Hepatocyte (in vitro differentiated cells): ENCODE data around the gene MTFR1L. TPM values are rescaled to one million over a fixed set of nuclear protein-coding genes. Genes with fewer than 3 reads are reported as not detected.

Experiments used
- DNase-seq: peaks from one replicate; pipeline ENCODE4 v3.0.0-alpha.2; 2016; ENCODE audit warnings: low spot score
- H2AFZ ChIP-seq: fragments of 200-600 bp; sonication (generic); 2 replicates; pipeline ENCODE4 v1.6.0; 2016; ENCODE audit warnings: antibody characterized with exemption, mild to moderate bottlenecking
- H3K27ac ChIP-seq: fragments of 200-600 bp; sonication (generic); 2 replicates; pipeline ENCODE4 v1.5.1; 2016; ENCODE audit warnings: mild to moderate bottlenecking
- H3K27me3 ChIP-seq: fragments of 200-600 bp; sonication (generic); 2 replicates; pipeline ENCODE4 v1.6.1; 2016
- H3K36me3 ChIP-seq: fragments of 200-600 bp; sonication (generic); replicated peaks from 2 replicates; pipeline ENCODE4 v1.5.1; 2016; ENCODE audit warnings: low read depth; ENCODE audit not compliant: insufficient read depth
- H3K4me1 ChIP-seq: fragments of 200-600 bp; sonication (generic); 2 replicates; pipeline ENCODE4 v1.5.1; 2016; ENCODE audit warnings: mild to moderate bottlenecking, moderate library complexity; ENCODE audit not compliant: insufficient read depth
- H3K4me2 ChIP-seq: fragments of 200-600 bp; sonication (generic); 2 replicates; pipeline ENCODE4 v1.6.0; 2016
- H3K4me3 ChIP-seq: fragments of 200-600 bp; sonication (generic); 2 replicates; pipeline ENCODE4 v1.5.1; 2016; ENCODE audit warnings: mild to moderate bottlenecking
- H3K79me2 ChIP-seq: fragments of 200-600 bp; sonication (generic); 2 replicates; pipeline ENCODE4 v1.6.0; 2017; ENCODE audit warnings: mild to moderate bottlenecking
- H3K9me2 ChIP-seq: fragments of 200-600 bp; sonication (generic); replicated peaks from 2 replicates; pipeline ENCODE4 v1.6.0; 2017; ENCODE audit warnings: mild to moderate bottlenecking; ENCODE audit not compliant: insufficient read depth
- H3K9me3 ChIP-seq: fragments of 200-600 bp; sonication (generic); 2 replicates; pipeline ENCODE4 v1.5.1; 2016; ENCODE audit warnings: low read depth, mild to moderate bottlenecking
- H4K20me1 ChIP-seq: fragments of 200-600 bp; sonication (generic); 2 replicates; pipeline ENCODE4 v1.6.0; 2016; ENCODE audit warnings: mild to moderate bottlenecking; ENCODE audit not compliant: insufficient read depth, poor library complexity, severe bottlenecking
- EZH2 ChIP-seq: fragments of 200-600 bp; sonication (generic); IDR thresholded peaks from 2 replicates; pipeline ENCODE4 v1.6.1; 2016; ENCODE audit warnings: antibody characterized with exemption, mild to moderate bottlenecking, borderline replicate concordance
- EZH2phosphoT487 ChIP-seq: fragments of 200-600 bp; sonication (generic); IDR thresholded peaks from one replicate; pipeline ENCODE4 v1.6.1; 2018; ENCODE audit warnings: antibody characterized with exemption, mild to moderate bottlenecking, low read depth, moderate library complexity; ENCODE audit not compliant: unreplicated experiment, severe bottlenecking
- WGBS: methylation state at CpG from one replicate; pipeline ENCODE4 v1.1.6; 2016; ENCODE audit warnings: low lambda C conversion rate; ENCODE audit errors: missing lambda C conversion rate; 5-methylcytosine and 5-hydroxymethylcytosine counted together
- polyA plus RNA-seq: library from polyadenylated mRNA; unstranded; fragments of >200 nt; fragmentation: Nextera tagmentation; extraction: Ambion mirVana; gene quantifications from 2 replicates; pipeline ENCODE4 v1.2.1, GENCODE V29; 2016
- total RNA-seq: library from RNA; depleted of rRNA; stranded (reverse); fragments of >200 nt; gene quantifications from 2 replicates; pipeline ENCODE4 v1.2.3, GENCODE V29; 2014
- TF ChIP-seq, protein P1 (sequence below): fragments of 200-600 bp; sonication (generic); IDR thresholded peaks from 2 replicates; pipeline ENCODE4 v1.5.1; 2016; ENCODE audit warnings: antibody characterized with exemption, mild to moderate bottlenecking; ENCODE audit not compliant: poor library complexity

The MTFR1L gene
- total and polyA plus RNA-seq, 2 experiments from 2014 or later = 62.6 to 103 TPM

DNA sequence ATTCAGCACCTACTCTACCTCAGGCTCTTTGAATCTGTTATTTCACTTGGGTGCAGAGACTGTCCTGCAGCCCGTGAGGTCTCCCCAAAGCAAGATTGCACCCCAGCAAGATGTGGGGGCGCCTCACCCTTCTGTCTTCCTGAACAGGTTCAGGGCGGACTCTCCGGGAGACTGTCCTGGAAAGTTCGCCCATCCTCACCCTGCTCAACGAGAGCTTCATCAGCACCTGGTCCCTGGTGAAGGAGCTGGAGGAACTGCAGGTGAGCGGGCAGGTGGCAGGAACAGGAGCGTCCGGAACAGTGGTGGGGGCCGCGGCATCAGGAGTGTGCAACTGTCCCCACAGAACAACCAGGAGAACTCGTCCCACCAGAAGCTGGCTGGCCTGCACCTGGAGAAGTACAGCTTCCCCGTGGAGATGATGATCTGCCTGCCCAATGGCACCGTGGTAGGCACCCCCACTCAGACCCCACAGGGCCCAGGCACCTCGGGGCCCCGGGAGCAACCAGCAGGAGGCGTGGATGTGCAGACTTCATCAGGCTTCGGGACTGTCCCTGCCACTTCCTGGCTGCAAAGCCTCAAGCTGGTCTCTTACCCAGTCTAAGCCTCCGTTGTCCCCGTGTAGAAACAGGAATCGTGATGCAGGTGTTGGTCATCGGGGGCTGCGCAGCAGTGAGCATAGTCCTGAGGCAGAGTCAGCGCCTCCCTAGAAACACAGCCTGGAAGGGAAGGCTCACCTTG is 5.9 kb upstream of the MTFR1L start:
- no peak for DNase-seq
- H3K27ac ChIP-seq = no peak overlapping the region
- no peaks in the 10 kb centered on the region for H3K27me3 ChIP-seq
- H3K9me2 ChIP-seq = no peaks in the 10 kb centered on the region
- peaks cover 13% of the 10 kb centered on the region for H3K4me1 ChIP-seq
- no peak overlapping the region for H2AFZ ChIP-seq
- no peaks in the 10 kb centered on the region for H3K79me2 ChIP-seq
- H3K4me2 ChIP-seq = no peak overlapping the region
- no peaks in the 10 kb centered on the region for H4K20me1 ChIP-seq
- TF ChIP-seq, protein P1, sequence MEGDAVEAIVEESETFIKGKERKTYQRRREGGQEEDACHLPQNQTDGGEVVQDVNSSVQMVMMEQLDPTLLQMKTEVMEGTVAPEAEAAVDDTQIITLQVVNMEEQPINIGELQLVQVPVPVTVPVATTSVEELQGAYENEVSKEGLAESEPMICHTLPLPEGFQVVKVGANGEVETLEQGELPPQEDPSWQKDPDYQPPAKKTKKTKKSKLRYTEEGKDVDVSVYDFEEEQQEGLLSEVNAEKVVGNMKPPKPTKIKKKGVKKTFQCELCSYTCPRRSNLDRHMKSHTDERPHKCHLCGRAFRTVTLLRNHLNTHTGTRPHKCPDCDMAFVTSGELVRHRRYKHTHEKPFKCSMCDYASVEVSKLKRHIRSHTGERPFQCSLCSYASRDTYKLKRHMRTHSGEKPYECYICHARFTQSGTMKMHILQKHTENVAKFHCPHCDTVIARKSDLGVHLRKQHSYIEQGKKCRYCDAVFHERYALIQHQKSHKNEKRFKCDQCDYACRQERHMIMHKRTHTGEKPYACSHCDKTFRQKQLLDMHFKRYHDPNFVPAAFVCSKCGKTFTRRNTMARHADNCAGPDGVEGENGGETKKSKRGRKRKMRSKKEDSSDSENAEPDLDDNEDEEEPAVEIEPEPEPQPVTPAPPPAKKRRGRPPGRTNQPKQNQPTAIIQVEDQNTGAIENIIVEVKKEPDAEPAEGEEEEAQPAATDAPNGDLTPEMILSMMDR = no peak
- TF ChIP-seq EZH2 = no peak
- H3K4me3 ChIP-seq = no peak overlapping the region
- 93% methylated on average over 22 of the region's 24 CpGs for WGBS
- H3K36me3 ChIP-seq = no peaks in the 10 kb centered on the region
- H3K9me3 ChIP-seq = no peaks in the 10 kb centered on the region

GRCh38 chr1:25814549-25815087 is 5.1 kb upstream of the MTFR1L start:
- H2AFZ ChIP-seq = no peak overlapping the region
- H3K4me1 ChIP-seq = peaks cover 15% of the 10 kb centered on the region
- no peaks in the 10 kb centered on the region for H4K20me1 ChIP-seq
- WGBS = 83% methylated on average over 7 of the region's 7 CpGs
- no peaks in the 10 kb centered on the region for H3K36me3 ChIP-seq
- no peak for TF ChIP-seq EZH2phosphoT487
- TF ChIP-seq EZH2 = no peak
- TF ChIP-seq, protein P1 = no peak
- no peak overlapping the region for H3K4me3 ChIP-seq
- no peak for DNase-seq
- H3K27me3 ChIP-seq = no peaks in the 10 kb centered on the region
- no peaks in the 10 kb centered on the region for H3K9me2 ChIP-seq
- no peaks in the 10 kb centered on the region for H3K79me2 ChIP-seq
- no peaks in the 10 kb centered on the region for H3K9me3 ChIP-seq
- no peak overlapping the region for H3K4me2 ChIP-seq
- H3K27ac ChIP-seq = no peak overlapping the region

DNA sequence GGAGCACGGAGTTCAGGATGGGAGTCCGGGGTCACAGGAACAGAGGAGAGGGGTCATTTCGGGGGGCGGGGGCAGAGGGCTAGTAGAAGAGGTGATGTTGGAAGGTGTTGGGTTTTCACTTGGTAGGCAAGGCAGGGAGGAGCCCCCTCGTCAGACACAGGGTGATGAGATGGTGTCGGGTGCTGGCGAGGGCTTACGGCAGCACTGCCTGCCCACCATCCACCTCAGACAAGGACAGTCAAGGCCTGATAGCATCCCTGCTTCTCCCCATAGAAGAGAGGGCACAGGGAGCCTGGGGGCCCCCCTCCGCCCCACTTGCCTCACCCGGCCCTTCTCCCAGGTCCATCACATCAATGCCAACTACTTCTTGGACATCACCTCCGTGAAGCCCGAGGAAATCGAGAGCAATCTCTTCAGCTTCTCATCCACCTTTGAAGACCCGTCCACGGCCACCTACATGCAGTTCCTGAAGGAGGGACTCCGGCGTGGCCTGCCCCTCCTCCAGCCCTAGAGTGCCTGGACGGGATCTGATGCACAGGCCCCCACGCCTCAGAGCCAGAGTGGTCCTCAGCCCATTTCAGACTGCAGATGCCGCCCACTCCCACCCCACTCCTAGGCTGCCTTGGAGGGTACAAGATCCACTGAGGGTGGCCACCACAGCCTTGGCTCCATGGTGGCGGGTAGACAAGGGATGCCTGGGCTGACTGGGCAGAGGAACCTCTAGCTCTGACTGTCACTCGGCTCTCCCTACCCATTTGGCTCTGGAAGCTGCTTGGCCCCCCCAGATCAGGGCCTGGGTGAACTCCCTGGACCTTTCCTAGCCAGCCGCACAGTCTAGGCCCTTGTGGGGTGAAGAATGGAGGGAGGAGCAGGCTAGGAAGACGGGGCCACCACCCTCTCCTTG is 4.3 kb upstream of the MTFR1L start:
- H3K79me2 ChIP-seq = peaks cover 4% of the 10 kb centered on the region
- TF ChIP-seq EZH2phosphoT487 (no peak), EZH2 (no peak)
- TF ChIP-seq, protein P1 = no peak
- H3K9me2 ChIP-seq = no peaks in the 10 kb centered on the region
- no peak overlapping the region for H2AFZ ChIP-seq
- no peak for DNase-seq
- no peak overlapping the region for H3K4me2 ChIP-seq
- WGBS = 95% methylated on average over 17 of the region's 24 CpGs
- H3K9me3 ChIP-seq = no peaks in the 10 kb centered on the region
- peaks cover 15% of the 10 kb centered on the region for H3K4me1 ChIP-seq
- no peaks in the 10 kb centered on the region for H3K36me3 ChIP-seq
- no peaks in the 10 kb centered on the region for H4K20me1 ChIP-seq
- no peaks in the 10 kb centered on the region for H3K27me3 ChIP-seq
- no peak overlapping the region for H3K4me3 ChIP-seq
- no peak overlapping the region for H3K27ac ChIP-seq
